ENCODE measurements around the gene TBCA.
"Not testable (repeated sequence)": the region's sequence is repeated elsewhere in the genome, so short reads cannot be mapped to it uniquely, and the experiment has no call there.

Gene TBCA

GRCh38 chr5:77772729-77773128 lies 3.4 kb downstream of the TBCA start:
- DNase-seq (ENCODE audit: low spot score): no peak

GRCh38 chr5:77771452-77771851 lies 4.7 kb downstream of the TBCA start:
- no peak for DNase-seq (ENCODE audit: low spot score)

- no peak for DNase-seq (ENCODE audit: low spot score)
These were observed 5.7 kb downstream of the TBCA start for GRCh38 chr5:77770293-77771005.

GRCh38 chr5:77768978-77769377 lies 7.2 kb downstream of the TBCA start:
- no peak for DNase-seq (ENCODE audit: low spot score)

- DNase-seq (ENCODE audit: low spot score): no peak
These were observed 8.8 kb downstream of the TBCA start for GRCh38 chr5:77767301-77767700.

GRCh38 chr5:77761606-77762005 lies 14.5 kb downstream of the TBCA start:
- no peak for DNase-seq (ENCODE audit: low spot score)

GRCh38 chr5:77758141-77758938 lies 17.8 kb downstream of the TBCA start:
- DNase-seq (ENCODE audit: low spot score): no peak

- DNase-seq (ENCODE audit: low spot score): no peak
These were observed 24.7 kb downstream of the TBCA start for GRCh38 chr5:77751328-77752023.

- DNase-seq (ENCODE audit: low spot score): not testable (repeated sequence)
These were observed 25.2 kb downstream of the TBCA start for GRCh38 chr5:77750928-77751327.

GRCh38 chr5:77748160-77748559 lies 28.0 kb downstream of the TBCA start:
- no peak for DNase-seq (ENCODE audit: low spot score)

- no peak for DNase-seq (ENCODE audit: low spot score)
These were observed 32.0 kb downstream of the TBCA start for GRCh38 chr5:77744116-77744515.

GRCh38 chr5:77743181-77743580 lies 33.0 kb downstream of the TBCA start:
- DNase-seq (ENCODE audit: low spot score): no peak

GRCh38 chr5:77741608-77742007 lies 34.5 kb downstream of the TBCA start:
- no peak for DNase-seq (ENCODE audit: low spot score)

GRCh38 chr5:77734885-77735284 lies 41.3 kb downstream of the TBCA start:
- DNase-seq (ENCODE audit: low spot score): no peak

GRCh38 chr5:77733130-77733529 lies 43.0 kb downstream of the TBCA start:
- no peak for DNase-seq (ENCODE audit: low spot score)

GRCh38 chr5:77727190-77727589 lies 48.9 kb downstream of the TBCA start:
- no peak for DNase-seq (ENCODE audit: low spot score)

GRCh38 chr5:77725616-77726015 lies 50.5 kb downstream of the TBCA start:
- DNase-seq (ENCODE audit: low spot score): no peak

GRCh38 chr5:77724934-77725333 lies 51.2 kb downstream of the TBCA start:
- no peak for DNase-seq (ENCODE audit: low spot score)

- no peak for DNase-seq (ENCODE audit: low spot score)
These were observed 56.3 kb downstream of the TBCA start for GRCh38 chr5:77719666-77720363.

GRCh38 chr5:77718934-77719610 lies 57.1 kb downstream of the TBCA start:
- no peak for DNase-seq (ENCODE audit: low spot score)

GRCh38 chr5:77709993-77710685 lies 66.0 kb downstream of the TBCA start:
- no peak for DNase-seq (ENCODE audit: low spot score)
